Cardiac muscle cell (in vitro differentiated cells and primary cell): Measurements from ENCODE around the gene KSR1. TPM values are rescaled to one million over a fixed set of nuclear protein-coding genes. Genes with fewer than 3 reads are reported as not detected.
A peak's percentile ranks its signal among the peaks of the same experiment; 100 is the strongest.

ENCODE experiments used
- DNase-seq, 2 donors: peaks; one replicate each; pipeline versions ENCODE4 v3.0.0 to v3.0.0-alpha.2; 2010 to 2017; ENCODE audit warnings: low read depth in 1 of 2, low spot score in 1 of 2
- H3K27ac ChIP-seq: fragments of 200-600 bp; sonication (generic); 2 replicates; pipeline ENCODE4 v1.5.1; 2016
- H3K27me3 ChIP-seq: fragments of 200-600 bp; sonication (generic); 2 replicates; pipeline ENCODE4 v1.6.0; 2016; ENCODE audit warnings: control low read depth
- H3K36me3 ChIP-seq: fragments of 200-600 bp; sonication (generic); 2 replicates; pipeline ENCODE4 v1.5.1; 2016; ENCODE audit warnings: control low read depth
- H3K4me1 ChIP-seq: fragments of 200-600 bp; sonication (generic); 2 replicates; pipeline ENCODE4 v1.8.1; 2017; ENCODE audit warnings: low read depth, mild to moderate bottlenecking, mixed run types
- H3K4me3 ChIP-seq: fragments of 200-600 bp; sonication (generic); 2 replicates; pipeline ENCODE4 v1.5.1; 2016; ENCODE audit warnings: mild to moderate bottlenecking
- H3K9me3 ChIP-seq: fragments of 200-600 bp; sonication (generic); 2 replicates; pipeline ENCODE4 v1.5.1; 2017; ENCODE audit warnings: low read depth, mild to moderate bottlenecking, control low read depth
- CTCF ChIP-seq: IDR thresholded peaks from 2 replicates; pipeline ENCODE4 v1.5.1; 2012; ENCODE audit warnings: low read depth, mild to moderate bottlenecking, low read length
- polyA plus RNA-seq: library from polyadenylated mRNA; unstranded; fragments of >200 nt; fragmentation: Nextera tagmentation; extraction: Ambion mirVana; gene quantifications from 2 replicates; pipeline ENCODE4 v1.2.1, GENCODE V29; 2016
- total RNA-seq: library from RNA; depleted of rRNA; stranded (reverse); fragments of >200 nt; gene quantifications from 2 replicates; pipeline ENCODE4 v1.2.3, GENCODE V29; 2016

KSR1 gene
- total and polyA plus RNA-seq, 2 experiments from 2014 or later: 15.7 to 29.0 TPM

- H3K4me1 ChIP-seq: peaks cover 20% of the 10 kb centered on the region
- H3K9me3 ChIP-seq: no peaks in the 10 kb centered on the region
- no peak for DNase-seq
- no peaks in the 10 kb centered on the region for H3K36me3 ChIP-seq
- H3K27ac ChIP-seq: peak overlapping the region; percentile 67
- no peak overlapping the region for H3K4me3 ChIP-seq
- no peaks in the 10 kb centered on the region for H3K27me3 ChIP-seq
- no peak for TF ChIP-seq CTCF
Observed at GRCh38 chr17:27477971-27478684, 21.9 kb downstream of the KSR1 start.

- H3K4me3 ChIP-seq: no peak overlapping the region
- no peaks in the 10 kb centered on the region for H3K27me3 ChIP-seq
- no peak overlapping the region for H3K27ac ChIP-seq
- H3K36me3 ChIP-seq: no peaks in the 10 kb centered on the region
- TF ChIP-seq CTCF: no peak
- DNase-seq: no peak
- H3K4me1 ChIP-seq: peaks cover 21% of the 10 kb centered on the region
- no peaks in the 10 kb centered on the region for H3K9me3 ChIP-seq
Observed at GRCh38 chr17:27478901-27479538, 22.8 kb downstream of the KSR1 start.

GRCh38 chr17:27479838-27480237, 23.6 kb downstream of the KSR1 start:
- H3K27ac ChIP-seq: no peak overlapping the region
- no peak overlapping the region for H3K4me3 ChIP-seq
- TF ChIP-seq CTCF: no peak
- no peaks in the 10 kb centered on the region for H3K27me3 ChIP-seq
- no peak for DNase-seq
- H3K36me3 ChIP-seq: no peaks in the 10 kb centered on the region
- H3K4me1 ChIP-seq: peaks cover 29% of the 10 kb centered on the region
- H3K9me3 ChIP-seq: no peaks in the 10 kb centered on the region

GRCh38 chr17:27480699-27481098, 24.5 kb downstream of the KSR1 start:
- DNase-seq: no peak
- no peak for TF ChIP-seq CTCF
- no peaks in the 10 kb centered on the region for H3K27me3 ChIP-seq
- H3K4me1 ChIP-seq: peaks cover 31% of the 10 kb centered on the region
- H3K36me3 ChIP-seq: no peaks in the 10 kb centered on the region
- H3K27ac ChIP-seq: no peak overlapping the region
- no peak overlapping the region for H3K4me3 ChIP-seq
- H3K9me3 ChIP-seq: no peaks in the 10 kb centered on the region

GRCh38 chr17:27481327-27481726, 25.1 kb downstream of the KSR1 start:
- H3K36me3 ChIP-seq: no peaks in the 10 kb centered on the region
- no peaks in the 10 kb centered on the region for H3K9me3 ChIP-seq
- H3K4me3 ChIP-seq: no peak overlapping the region
- no peak for TF ChIP-seq CTCF
- H3K4me1 ChIP-seq: peaks cover 31% of the 10 kb centered on the region
- H3K27ac ChIP-seq: no peak overlapping the region
- DNase-seq: no peak
- no peaks in the 10 kb centered on the region for H3K27me3 ChIP-seq
